Stimulated activated CD8-positive, alpha-beta memory T cell treated with anti-CD3 and anti-CD28 coated beads, Interleukin-15, amount 100 ng/mL, for 4 hours (primary cell): ENCODE results near the gene RPL19.
A peak's percentile ranks its signal among the peaks of the same experiment; 100 is the strongest.

Experiments used
- DNase-seq, 2 donors: peaks; one replicate each; pipeline ENCODE4 v3.0.0-alpha.2; 2020; ENCODE audit warnings: low read depth in 2 of 2

Gene RPL19

DNA sequence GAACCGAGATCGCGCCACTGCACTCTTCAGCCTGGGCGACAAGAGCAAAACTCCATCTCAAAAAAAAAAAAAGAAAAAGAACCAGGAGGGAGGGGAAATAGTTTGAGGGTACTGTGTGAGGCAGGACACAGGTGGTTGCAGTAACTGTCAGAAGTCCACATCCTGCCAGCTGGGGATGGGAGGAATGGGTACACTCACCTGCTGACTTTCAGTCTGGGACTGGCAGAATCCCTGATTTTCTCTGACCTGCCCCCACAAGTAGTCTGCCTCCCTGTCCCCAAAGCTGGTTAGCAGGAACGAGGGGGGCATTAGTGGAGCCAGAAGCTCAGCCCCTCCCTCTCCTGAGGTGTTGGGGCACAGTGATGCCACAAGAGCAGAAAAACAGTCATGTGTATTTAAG lies 27.0 kb upstream of the RPL19 start:
- DNase-seq, result no peak

GRCh38 chr17:39173526-39174274 lies 26.4 kb upstream of the RPL19 start:
- DNase-seq, result no peak

GRCh38 chr17:39174920-39175694 lies 25.0 kb upstream of the RPL19 start:
- DNase-seq, result peak in 1 of 2 donors; percentile 54

- no peak for DNase-seq
Observed at GRCh38 chr17:39175695-39176093, 24.4 kb upstream of the RPL19 start.

GRCh38 chr17:39177256-39177655 lies 22.8 kb upstream of the RPL19 start:
- DNase-seq, result no peak

DNA sequence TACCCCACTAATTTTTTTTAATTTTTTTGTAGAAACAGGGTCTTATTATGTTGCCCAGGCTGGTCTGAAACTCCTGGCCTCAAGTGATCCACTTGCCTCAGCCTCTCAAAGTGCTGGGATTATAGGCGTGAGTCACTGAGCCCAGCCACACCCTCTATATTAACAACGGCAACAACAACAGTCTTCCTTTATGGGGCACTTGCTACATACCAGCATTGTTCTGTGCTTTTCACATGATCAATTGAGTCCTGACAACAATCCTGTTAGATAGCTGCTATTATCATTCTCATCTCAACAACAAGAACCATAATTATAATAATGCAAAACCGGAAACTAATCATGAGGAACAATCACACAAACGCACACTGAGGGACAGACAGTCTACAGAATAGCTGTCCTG lies 21.5 kb upstream of the RPL19 start:
- no peak for DNase-seq

DNA sequence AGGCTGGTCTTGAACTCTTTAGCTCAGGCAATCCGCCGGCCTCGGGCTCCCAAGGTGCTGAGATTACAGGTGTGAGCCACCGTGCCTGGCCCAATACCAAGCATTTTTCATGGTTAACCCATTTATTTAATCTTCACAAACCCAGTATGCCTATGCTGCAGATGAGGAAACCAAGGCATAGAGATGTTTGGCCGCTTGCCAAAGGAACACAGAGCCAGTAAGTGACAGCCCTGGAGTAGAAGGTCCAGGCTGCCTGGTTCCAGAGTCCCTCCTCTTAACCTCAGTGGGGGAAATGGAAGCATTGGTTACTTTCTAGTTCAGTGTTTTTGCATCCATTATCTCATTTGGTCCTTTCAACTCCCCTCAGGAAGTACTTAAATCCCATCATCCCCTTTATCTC lies 18.8 kb upstream of the RPL19 start:
- DNase-seq, result no peak

- DNase-seq, result no peak
Observed at GRCh38 chr17:39183045-39183444, 17.0 kb upstream of the RPL19 start.

- no peak for DNase-seq
Observed at GRCh38 chr17:39183720-39184119, 16.4 kb upstream of the RPL19 start.

- DNase-seq, result no peak
Observed at GRCh38 chr17:39186481-39187002, 13.5 kb upstream of the RPL19 start.

- DNase-seq, result no peak
Observed at GRCh38 chr17:39187152-39187830, 12.8 kb upstream of the RPL19 start.

- DNase-seq, result no peak
Observed at GRCh38 chr17:39191750-39192510, 8.2 kb upstream of the RPL19 start.

DNA sequence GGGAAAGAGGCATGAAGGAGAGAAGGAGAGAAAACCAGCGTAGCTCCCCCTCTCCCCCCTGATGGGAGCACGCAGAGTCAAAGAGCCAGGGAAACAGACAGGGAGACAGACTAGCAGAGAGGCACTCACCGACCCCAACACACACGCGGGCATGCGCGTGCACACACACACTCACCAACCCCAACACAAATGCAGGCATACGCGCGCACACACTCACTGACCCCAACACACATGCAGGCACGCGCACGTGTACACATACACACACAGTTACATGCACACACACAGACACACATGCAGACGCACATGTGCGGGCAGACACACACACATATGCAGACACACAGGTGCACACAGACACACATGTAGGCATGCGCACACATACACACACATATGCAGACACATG lies 7.2 kb upstream of the RPL19 start:
- DNase-seq, result no peak

GRCh38 chr17:39193346-39193745 lies 6.7 kb upstream of the RPL19 start:
- no peak for DNase-seq

DNA sequence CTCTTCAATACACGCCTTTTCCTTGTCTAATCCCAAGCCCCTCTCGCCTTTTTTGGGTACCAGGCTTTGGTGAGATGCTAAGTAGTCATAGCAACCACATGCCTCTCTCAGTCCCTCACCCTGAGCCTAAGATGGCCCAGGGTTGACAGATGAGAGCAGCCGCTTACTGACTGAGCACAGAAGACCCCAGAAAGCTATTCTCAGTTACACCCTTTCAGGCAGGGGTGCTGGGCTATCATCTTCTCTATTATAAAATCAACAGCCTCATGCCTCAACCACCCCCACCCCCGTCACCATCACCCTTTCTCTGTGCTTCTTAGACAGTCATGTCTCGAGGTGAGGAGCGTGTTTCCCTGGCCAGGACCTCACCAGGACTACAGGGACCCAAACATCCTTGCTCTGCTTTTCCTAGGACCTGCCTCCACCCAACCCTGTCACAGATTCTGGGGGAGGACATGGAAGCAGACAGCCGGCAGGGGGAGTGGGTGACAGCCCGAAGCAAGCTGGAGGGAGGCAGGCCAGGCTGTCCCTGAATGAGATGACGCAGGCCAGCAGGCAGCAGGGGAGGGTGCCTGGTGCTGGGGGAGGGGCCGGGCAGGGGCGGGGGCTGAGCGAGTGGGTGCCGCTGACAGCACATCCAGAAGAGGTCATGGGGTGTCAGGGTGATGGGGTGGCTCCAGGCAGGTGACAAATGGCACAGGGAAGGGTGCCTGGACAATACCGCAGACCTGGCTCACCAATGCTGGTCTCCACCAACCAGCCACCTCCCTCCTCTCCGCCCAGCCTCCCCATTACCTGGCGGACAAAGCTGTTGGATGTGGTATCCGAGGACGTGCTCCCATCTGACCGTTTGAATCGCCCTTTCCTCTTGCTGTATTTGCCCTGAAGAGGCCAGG lies 5.7 kb upstream of the RPL19 start:
- DNase-seq, result no peak

GRCh38 chr17:39194985-39195524 lies 5.0 kb upstream of the RPL19 start:
- DNase-seq, result no peak

- DNase-seq, result no peak
Observed at GRCh38 chr17:39195568-39196160, 4.4 kb upstream of the RPL19 start.

GRCh38 chr17:39196241-39196807 lies 3.8 kb upstream of the RPL19 start:
- DNase-seq, result no peak

- DNase-seq, result no peak
Observed at GRCh38 chr17:39196808-39197291, 3.2 kb upstream of the RPL19 start.
